Measurements from ENCODE around the gene TSPAN18. TPM values are rescaled to one million over a fixed set of nuclear protein-coding genes. Genes with fewer than 3 reads are reported as not detected.

Gene TSPAN18
- total RNA-seq, 2 experiments from 2014 or later = not detected

- no peaks in the 10 kb centered on the region for H3K9me2 ChIP-seq (ENCODE audit: insufficient read depth, low read length)
- H3K4me2 ChIP-seq (ENCODE audit: low read length) = no peak overlapping the region
- no peaks in the 10 kb centered on the region for H3K36me3 ChIP-seq (ENCODE audit: insufficient read depth, low read length)
- no peak for DNase-seq (ENCODE audit: low spot score)
- POLR2A ChIA-PET = no interaction called here
- no peak overlapping the region for H3K27ac ChIP-seq (ENCODE audit: low read depth, low read length, poor library complexity, severe bottlenecking)
- intact Hi-C loops (cut with micrococcal nuclease; ENCODE audit: unreplicated experiment) = no loop called here
- CTCF ChIA-PET (ENCODE audit: unreplicated experiment) = no interaction called here
- H3K9me3 ChIP-seq (ENCODE audit: low read length) = 0 out of 2 replicates have a peak, but pooled peaks cover 7% of the 10 kb centered on the region
- no peak for TF ChIP-seq CTCF (conservative IDR thresholded peaks at IDR 0.05; ENCODE audit: low read length)
- no peak for TF ChIP-seq EZH2phosphoT487 (IDR thresholded peaks at IDR 0.05; ENCODE audit: borderline replicate concordance, low read depth, low read length)
- H3K79me2 ChIP-seq (ENCODE audit: insufficient read depth, low read depth, low read length) = no peaks in the 10 kb centered on the region
- H3K4me1 ChIP-seq (ENCODE audit: insufficient read depth, low read length, poor library complexity, severe bottlenecking) = no peaks in the 10 kb centered on the region
- no peaks in the 10 kb centered on the region for H4K20me1 ChIP-seq (ENCODE audit: insufficient read depth, low read length)
- BruUV-seq (replicated peaks) = no TSS peak
- no peak overlapping the region for H2AFZ ChIP-seq (ENCODE audit: low read length)
- H3K4me3 ChIP-seq (ENCODE audit: low read depth, low read length, poor library complexity, severe bottlenecking) = no peak overlapping the region
These were observed 33.1 kb downstream of the TSPAN18 start for GRCh38 chr11:44759743-44760476.

DNA sequence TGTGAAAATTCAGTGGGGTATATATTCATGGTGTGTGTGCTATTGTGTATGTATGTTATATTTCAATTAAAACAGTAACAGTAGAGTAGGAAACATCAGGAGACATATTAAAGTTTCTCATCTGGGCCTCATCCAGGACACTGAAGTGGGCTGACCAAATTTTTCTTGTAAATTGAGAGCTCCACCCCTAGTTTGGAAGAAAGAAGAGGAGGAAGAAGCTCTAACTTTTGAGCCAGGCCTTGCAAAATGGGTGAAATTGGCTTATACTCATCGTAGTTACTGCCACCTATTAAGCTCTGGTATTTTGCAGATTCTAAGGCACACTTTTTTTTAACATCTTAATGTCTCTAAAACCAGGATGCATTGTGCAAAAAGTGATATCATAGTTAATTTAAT lies 33.7 kb downstream of the TSPAN18 start:
- Histone ChIP-seq H3K9me3 (ENCODE audit: low read length) (0 out of 2 replicates have a peak, but pooled peaks cover 7% of the 10 kb centered on the region), H3K4me1 (ENCODE audit: insufficient read depth, low read length, poor library complexity, severe bottlenecking) (no peaks in the 10 kb centered on the region), H4K20me1 (ENCODE audit: insufficient read depth, low read length) (no peaks in the 10 kb centered on the region), H3K79me2 (ENCODE audit: insufficient read depth, low read depth, low read length) (no peaks in the 10 kb centered on the region), H3K4me2 (ENCODE audit: low read length) (no peak overlapping the region), H3K27ac (ENCODE audit: low read depth, low read length, poor library complexity, severe bottlenecking) (no peak overlapping the region), H3K36me3 (ENCODE audit: insufficient read depth, low read length) (no peaks in the 10 kb centered on the region), H3K4me3 (ENCODE audit: low read depth, low read length, poor library complexity, severe bottlenecking) (no peak overlapping the region), H3K9me2 (ENCODE audit: insufficient read depth, low read length) (no peaks in the 10 kb centered on the region), H2AFZ (ENCODE audit: low read length) (no peak overlapping the region)
- DNase-seq (ENCODE audit: low spot score) = no peak
- POLR2A ChIA-PET = no interaction called here
- no TSS peak for BruUV-seq (replicated peaks)
- CTCF ChIA-PET (ENCODE audit: unreplicated experiment) = interaction anchor here (0.6 kb wide), 1 partner anchor 176 kb away, joined by 3 read pairs; no protein-coding TSS in a partner anchor
- TF ChIP-seq CTCF (conservative IDR thresholded peaks at IDR 0.05; ENCODE audit: low read length) = no peak
- no peak for TF ChIP-seq EZH2phosphoT487 (IDR thresholded peaks at IDR 0.05; ENCODE audit: borderline replicate concordance, low read depth, low read length)
- intact Hi-C loops (cut with micrococcal nuclease; ENCODE audit: unreplicated experiment) = no loop called here

GRCh38 chr11:44760917-44761550 lies 34.3 kb downstream of the TSPAN18 start:
- Histone ChIP-seq H3K4me1 (ENCODE audit: insufficient read depth, low read length, poor library complexity, severe bottlenecking) (no peaks in the 10 kb centered on the region), H3K4me3 (ENCODE audit: low read depth, low read length, poor library complexity, severe bottlenecking) (no peak overlapping the region), H3K9me3 (ENCODE audit: low read length) (0 out of 2 replicates have a peak, but pooled peaks cover 7% of the 10 kb centered on the region), H3K4me2 (ENCODE audit: low read length) (no peak overlapping the region), H4K20me1 (ENCODE audit: insufficient read depth, low read length) (no peaks in the 10 kb centered on the region), H3K36me3 (ENCODE audit: insufficient read depth, low read length) (no peaks in the 10 kb centered on the region), H3K27ac (ENCODE audit: low read depth, low read length, poor library complexity, severe bottlenecking) (no peak overlapping the region), H3K79me2 (ENCODE audit: insufficient read depth, low read depth, low read length) (no peaks in the 10 kb centered on the region), H2AFZ (ENCODE audit: low read length) (no peak overlapping the region), H3K9me2 (ENCODE audit: insufficient read depth, low read length) (no peaks in the 10 kb centered on the region)
- CTCF ChIA-PET (ENCODE audit: unreplicated experiment) = interaction anchor here (0.6 kb wide), 1 partner anchor 175 kb away, joined by 3 read pairs; no protein-coding TSS in a partner anchor
- TF ChIP-seq CTCF (conservative IDR thresholded peaks at IDR 0.05; ENCODE audit: low read length) (no peak), EZH2phosphoT487 (IDR thresholded peaks at IDR 0.05; ENCODE audit: borderline replicate concordance, low read depth, low read length) (no peak)
- intact Hi-C loops (cut with micrococcal nuclease; ENCODE audit: unreplicated experiment) = no loop called here
- no TSS peak for BruUV-seq (replicated peaks)
- POLR2A ChIA-PET = no interaction called here
- DNase-seq (ENCODE audit: low spot score) = no peak
